ENCODE measurements around the gene STAG3.

The STAG3 gene

GRCh38 chr7:100154651-100155491 lies 22.8 kb upstream of the STAG3 start:
- Histone ChIP-seq H3K4me1 (ENCODE audit: control insufficient read depth in 1 of 2, insufficient read depth in 2 of 2, low read length in 2 of 2) (peaks cover 8 to 17% of the 10 kb centered on the region in 2 experiments), H3K79me1 (ENCODE audit: low read length) (peaks cover 10% of the 10 kb centered on the region), H3K9ac (ENCODE audit: low read length) (no peak overlapping the region), H3K4me2 (ENCODE audit: low read length) (no peak overlapping the region), H3K9me3 (ENCODE audit: insufficient read depth, low read depth, low read length) (peaks cover 4% of the 10 kb centered on the region), H3K18ac (ENCODE audit: low read length) (no peak overlapping the region), H3K79me2 (ENCODE audit: control insufficient read depth, insufficient read depth, low read length, poor library complexity) (peaks cover 4% of the 10 kb centered on the region), H3K27ac (ENCODE audit: low read depth, low read length) (no peak overlapping the region), H3K4me3 (ENCODE audit: low read depth, low read length) (no peak overlapping the region), H4K12ac (ENCODE audit: low read depth, low read length) (no peak overlapping the region), H2BK12ac (ENCODE audit: low read length) (no peak overlapping the region), H4K91ac (ENCODE audit: low read depth, low read length) (no peak overlapping the region), H2BK120ac (ENCODE audit: insufficient read depth, low read length, poor library complexity) (no peak overlapping the region), H2AK5ac (ENCODE audit: low read length) (no peak overlapping the region), H3K14ac (ENCODE audit: low read length) (no peak overlapping the region), H4K8ac (ENCODE audit: low read depth, low read length) (no peak overlapping the region), H3K23ac (ENCODE audit: low read length) (no peak overlapping the region), H3K27me3 (ENCODE audit: insufficient read depth, low read length) (no peaks in the 10 kb centered on the region), H2AFZ (ENCODE audit: insufficient read depth, low read length, poor library complexity) (no peak overlapping the region), H3K36me3 (ENCODE audit: control insufficient read depth in 1 of 2, insufficient read depth in 2 of 2, low read length in 2 of 2) (peaks cover 36 to 41% of the 10 kb centered on the region in 2 experiments), H2BK5ac (ENCODE audit: low read depth, low read length, poor library complexity) (no peak overlapping the region), H3K4ac (ENCODE audit: low read depth, low read length) (no peak overlapping the region)
- DNase-seq: peak; percentile 67 to 68
- no CpG with 5 or more reads among the region's 30 CpGs for WGBS (ENCODE audit: extremely low coverage, insufficient coverage, insufficient read length)

GRCh38 chr7:100155553-100156317 lies 22.0 kb upstream of the STAG3 start:
- no peak overlapping the region for H2BK120ac ChIP-seq (ENCODE audit: insufficient read depth, low read length, poor library complexity)
- no peak overlapping the region for H2AK5ac ChIP-seq (ENCODE audit: low read length)
- WGBS (ENCODE audit: extremely low coverage, insufficient coverage, insufficient read length): no CpG with 5 or more reads among the region's 20 CpGs
- no peak overlapping the region for H2BK5ac ChIP-seq (ENCODE audit: low read depth, low read length, poor library complexity)
- H4K91ac ChIP-seq (ENCODE audit: low read depth, low read length): no peak overlapping the region
- H3K4me1 ChIP-seq (ENCODE audit: control insufficient read depth in 1 of 2, insufficient read depth in 2 of 2, low read length in 2 of 2): peaks cover 8 to 17% of the 10 kb centered on the region in 2 experiments
- H3K18ac ChIP-seq (ENCODE audit: low read length): no peak overlapping the region
- H3K4ac ChIP-seq (ENCODE audit: low read depth, low read length): no peak overlapping the region
- H3K79me2 ChIP-seq (ENCODE audit: control insufficient read depth, insufficient read depth, low read length, poor library complexity): peaks cover 4% of the 10 kb centered on the region
- peak; percentile 48 to 60 for DNase-seq
- H3K9ac ChIP-seq (ENCODE audit: low read length): peak overlapping the region; percentile 33
- H2AFZ ChIP-seq (ENCODE audit: insufficient read depth, low read length, poor library complexity): no peak overlapping the region
- H3K36me3 ChIP-seq (ENCODE audit: control insufficient read depth in 1 of 2, insufficient read depth in 2 of 2, low read length in 2 of 2): peaks cover 36 to 41% of the 10 kb centered on the region in 2 experiments
- no peak overlapping the region for H2BK12ac ChIP-seq (ENCODE audit: low read length)
- no peak overlapping the region for H3K14ac ChIP-seq (ENCODE audit: low read length)
- peaks cover 10% of the 10 kb centered on the region for H3K79me1 ChIP-seq (ENCODE audit: low read length)
- H4K12ac ChIP-seq (ENCODE audit: low read depth, low read length): no peak overlapping the region
- H3K4me3 ChIP-seq (ENCODE audit: low read depth, low read length): no peak overlapping the region
- H3K23ac ChIP-seq (ENCODE audit: low read length): no peak overlapping the region
- no peak overlapping the region for H3K27ac ChIP-seq (ENCODE audit: low read depth, low read length)
- H3K27me3 ChIP-seq (ENCODE audit: insufficient read depth, low read length): no peaks in the 10 kb centered on the region
- no peak overlapping the region for H3K4me2 ChIP-seq (ENCODE audit: low read length)
- H4K8ac ChIP-seq (ENCODE audit: low read depth, low read length): no peak overlapping the region
- peaks cover 4% of the 10 kb centered on the region for H3K9me3 ChIP-seq (ENCODE audit: insufficient read depth, low read depth, low read length)

GRCh38 chr7:100156331-100157068 lies 21.2 kb upstream of the STAG3 start:
- Histone ChIP-seq H3K23ac (ENCODE audit: low read length) (no peak overlapping the region), H3K4ac (ENCODE audit: low read depth, low read length) (no peak overlapping the region), H3K4me1 (ENCODE audit: control insufficient read depth in 1 of 2, insufficient read depth in 2 of 2, low read length in 2 of 2) (peaks cover 8 to 17% of the 10 kb centered on the region in 2 experiments), H3K14ac (ENCODE audit: low read length) (no peak overlapping the region), H3K4me2 (ENCODE audit: low read length) (no peak overlapping the region), H3K9ac (ENCODE audit: low read length) (no peak overlapping the region), H3K18ac (ENCODE audit: low read length) (peak overlapping the region; percentile 26), H2AK5ac (ENCODE audit: low read length) (no peak overlapping the region), H2BK5ac (ENCODE audit: low read depth, low read length, poor library complexity) (no peak overlapping the region), H3K36me3 (ENCODE audit: control insufficient read depth in 1 of 2, insufficient read depth in 2 of 2, low read length in 2 of 2) (peaks cover 36 to 41% of the 10 kb centered on the region in 2 experiments), H3K4me3 (ENCODE audit: low read depth, low read length) (peak overlapping the region; percentile 23), H3K27ac (ENCODE audit: low read depth, low read length) (no peak overlapping the region), H2BK120ac (ENCODE audit: insufficient read depth, low read length, poor library complexity) (no peak overlapping the region), H4K91ac (ENCODE audit: low read depth, low read length) (no peak overlapping the region), H2BK12ac (ENCODE audit: low read length) (no peak overlapping the region), H3K79me1 (ENCODE audit: low read length) (peaks cover 10% of the 10 kb centered on the region), H3K9me3 (ENCODE audit: insufficient read depth, low read depth, low read length) (peaks cover 4% of the 10 kb centered on the region), H4K8ac (ENCODE audit: low read depth, low read length) (no peak overlapping the region), H3K27me3 (ENCODE audit: insufficient read depth, low read length) (no peaks in the 10 kb centered on the region), H2AFZ (ENCODE audit: insufficient read depth, low read length, poor library complexity) (no peak overlapping the region), H3K79me2 (ENCODE audit: control insufficient read depth, insufficient read depth, low read length, poor library complexity) (peaks cover 4% of the 10 kb centered on the region), H4K12ac (ENCODE audit: low read depth, low read length) (no peak overlapping the region)
- peak in 1 of 2 donors; percentile 12 for DNase-seq
- WGBS (ENCODE audit: extremely low coverage, insufficient coverage, insufficient read length): no CpG with 5 or more reads among the region's 16 CpGs

- Histone ChIP-seq H3K4ac (ENCODE audit: low read depth, low read length) (no peak overlapping the region), H3K27ac (ENCODE audit: low read depth, low read length) (no peak overlapping the region), H3K14ac (ENCODE audit: low read length) (no peak overlapping the region), H3K4me3 (ENCODE audit: low read depth, low read length) (no peak overlapping the region), H4K91ac (ENCODE audit: low read depth, low read length) (no peak overlapping the region), H4K8ac (ENCODE audit: low read depth, low read length) (no peak overlapping the region), H3K36me3 (ENCODE audit: control insufficient read depth in 1 of 2, insufficient read depth in 2 of 2, low read length in 2 of 2) (peaks cover 36 to 40% of the 10 kb centered on the region in 2 experiments), H2AK5ac (ENCODE audit: low read length) (no peak overlapping the region), H2BK12ac (ENCODE audit: low read length) (no peak overlapping the region), H3K9me3 (ENCODE audit: insufficient read depth, low read depth, low read length) (peaks cover 4% of the 10 kb centered on the region), H3K79me1 (ENCODE audit: low read length) (peaks cover 10% of the 10 kb centered on the region), H4K12ac (ENCODE audit: low read depth, low read length) (no peak overlapping the region), H3K18ac (ENCODE audit: low read length) (peak overlapping the region; percentile 26), H3K4me2 (ENCODE audit: low read length) (peak overlapping the region; percentile 94), H2BK5ac (ENCODE audit: low read depth, low read length, poor library complexity) (no peak overlapping the region), H3K23ac (ENCODE audit: low read length) (no peak overlapping the region), H3K27me3 (ENCODE audit: insufficient read depth, low read length) (no peaks in the 10 kb centered on the region), H2BK120ac (ENCODE audit: insufficient read depth, low read length, poor library complexity) (no peak overlapping the region), H2AFZ (ENCODE audit: insufficient read depth, low read length, poor library complexity) (no peak overlapping the region), H3K4me1 (ENCODE audit: control insufficient read depth in 1 of 2, insufficient read depth in 2 of 2, low read length in 2 of 2) (peaks cover 8 to 17% of the 10 kb centered on the region in 2 experiments), H3K79me2 (ENCODE audit: control insufficient read depth, insufficient read depth, low read length, poor library complexity) (peaks cover 4% of the 10 kb centered on the region), H3K9ac (ENCODE audit: low read length) (no peak overlapping the region)
- DNase-seq: no peak
- WGBS (ENCODE audit: extremely low coverage, insufficient coverage, insufficient read length): no CpG with 5 or more reads among the region's 5 CpGs
Measured at GRCh38 chr7:100157069-100157333, 20.7 kb upstream of the STAG3 start.

Data from trophoblast cell (in vitro differentiated cells and primary cell).